Stomach (tissue), 9 donors: ENCODE measurements around the gene ELOB. TPM values are rescaled to one million over a fixed set of nuclear protein-coding genes. Genes with fewer than 3 reads are reported as not detected.

Experiments used
- DNase-seq, 2 donors: peaks; one replicate each; pipeline versions ENCODE4 v3.0.0 to v3.0.0-alpha.2; 2013 to 2019
- H3K27ac ChIP-seq, 5 donors: fragments of 200-600 bp in 4 of 5; sonication (generic) in 4 of 5; one replicate each; pipeline ENCODE4 v1.5.1; 2013 to 2019; ENCODE audit warnings: mild to moderate bottlenecking in 1 of 5, moderate library complexity in 1 of 5
- H3K27me3 ChIP-seq, 3 donors: fragments of 200-600 bp; sonication (generic); one replicate each; pipeline ENCODE4 v1.5.1; 2017 to 2019; ENCODE audit warnings: mixed run types in 1 of 3
- H3K36me3 ChIP-seq, 4 donors: fragments of 200-600 bp; sonication (generic); 1 replicate in 3 of 4; 2 replicates in 1 of 4; pipeline ENCODE4 v1.5.1; 2016 to 2019
- H3K4me1 ChIP-seq, 4 donors: fragments of 200-600 bp; sonication (generic); one replicate each; pipeline ENCODE4 v1.5.1; 2016 to 2019
- H3K4me3 ChIP-seq, 4 donors: fragments of 200-600 bp; sonication (generic) in 3 of 4; one replicate each; pipeline ENCODE4 v1.5.1; 2016 to 2019; ENCODE audit warnings: mild to moderate bottlenecking in 1 of 4
- H3K9me3 ChIP-seq, 4 donors: fragments of 200-600 bp; sonication (generic); one replicate each; pipeline ENCODE4 v1.5.1; 2016 to 2019
- EP300 ChIP-seq: sonication (generic); formaldehyde crosslinking; IDR thresholded peaks from one replicate; pipeline ENCODE4 v1.6.1; 2017; ENCODE audit warnings: antibody characterized with exemption
- POLR2A ChIP-seq, 4 donors: fragments of 450-650 bp; IDR thresholded peaks; one replicate each; pipeline ENCODE4 v1.6.1; 2016; ENCODE audit warnings: antibody characterized with exemption in 4 of 4, control low read depth in 2 of 4, mild to moderate bottlenecking in 1 of 4, moderate library complexity in 1 of 4
- POLR2AphosphoS5 ChIP-seq, 3 donors: sonication (generic); formaldehyde crosslinking; IDR thresholded peaks; one replicate each; pipeline ENCODE4 v1.6.1; 2016; ENCODE audit warnings: antibody characterized with exemption in 3 of 3
- WGBS, 5 donors: extraction: QIAGEN DNeasy Blood & Tissue Kit in 3 of 5; methylation state at CpG; one replicate each; pipeline versions ENCODE4 v1.1.5 to v1.1.7; 2013 to 2018; 5-methylcytosine and 5-hydroxymethylcytosine counted together
- intact Hi-C: fragments of 100-400 bp; cut with DNase I; formaldehyde crosslinking; loops from one replicate; pipeline ENCODE4 v1.15.1; 2023; ENCODE audit warnings: low total_unique reads
- polyA plus RNA-seq, 3 donors: library from polyadenylated mRNA; stranded (reverse); fragments of 200-250 nt; gene quantifications; one replicate each; pipeline ENCODE4 v1.2.3, GENCODE V29; 2013
- total RNA-seq, 5 donors: library from RNA; depleted of rRNA; stranded (reverse); fragments of >200 nt; gene quantifications; one replicate each; pipeline versions ENCODE4 v1.1.0 to v1.2.3, GENCODE V29; 2014 to 2016
- TF ChIP-seq, protein P1 (sequence below), 7 experiments: fragments of 450-650 bp in 4 of 7; fragments of 200-600 bp in 3 of 7; sonication (generic) in 3 of 7; IDR thresholded peaks; one replicate each; pipeline ENCODE4 v1.5.1; 2016 to 2019; ENCODE audit warnings: antibody characterized with exemption in 7 of 7, control low read depth in 2 of 7, mild to moderate bottlenecking in 1 of 7
- donor health status: healthy with polysubstance abuse.
- donor health status: Bipolar disorder and iron deficiency.
- donor health status: healthy.

The ELOB gene
- total and polyA plus RNA-seq, 8 donors: 68.1 to 713 (median 231) TPM

- Histone ChIP-seq H3K4me3 (no peak overlapping the region), H3K27me3 (peaks cover under 1 to 16% (median 10%) of the 10 kb centered on the region in 3 donors), H3K36me3 (peaks cover 0 to 3% (median 2%) of the 10 kb centered on the region in 4 donors), H3K27ac (no peak overlapping the region), H3K9me3 (no peaks in the 10 kb centered on the region), H3K4me1 (peaks cover 27 to 38% (median 37%) of the 10 kb centered on the region in 4 donors)
- DNase-seq: no peak
- 61 to 68% (median 65%) methylated on average over 15 to 17 of the region's 17 CpGs for WGBS, 5 donors
- no peak for TF ChIP-seq EP300
- no peak for TF ChIP-seq POLR2AphosphoS5 (IDR thresholded peaks at IDR 0.05)
- TF ChIP-seq POLR2A (IDR thresholded peaks at IDR 0.05): no peak
- TF ChIP-seq, protein P1, sequence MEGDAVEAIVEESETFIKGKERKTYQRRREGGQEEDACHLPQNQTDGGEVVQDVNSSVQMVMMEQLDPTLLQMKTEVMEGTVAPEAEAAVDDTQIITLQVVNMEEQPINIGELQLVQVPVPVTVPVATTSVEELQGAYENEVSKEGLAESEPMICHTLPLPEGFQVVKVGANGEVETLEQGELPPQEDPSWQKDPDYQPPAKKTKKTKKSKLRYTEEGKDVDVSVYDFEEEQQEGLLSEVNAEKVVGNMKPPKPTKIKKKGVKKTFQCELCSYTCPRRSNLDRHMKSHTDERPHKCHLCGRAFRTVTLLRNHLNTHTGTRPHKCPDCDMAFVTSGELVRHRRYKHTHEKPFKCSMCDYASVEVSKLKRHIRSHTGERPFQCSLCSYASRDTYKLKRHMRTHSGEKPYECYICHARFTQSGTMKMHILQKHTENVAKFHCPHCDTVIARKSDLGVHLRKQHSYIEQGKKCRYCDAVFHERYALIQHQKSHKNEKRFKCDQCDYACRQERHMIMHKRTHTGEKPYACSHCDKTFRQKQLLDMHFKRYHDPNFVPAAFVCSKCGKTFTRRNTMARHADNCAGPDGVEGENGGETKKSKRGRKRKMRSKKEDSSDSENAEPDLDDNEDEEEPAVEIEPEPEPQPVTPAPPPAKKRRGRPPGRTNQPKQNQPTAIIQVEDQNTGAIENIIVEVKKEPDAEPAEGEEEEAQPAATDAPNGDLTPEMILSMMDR (IDR thresholded peaks at IDR 0.05): no peak
- intact Hi-C loops: loop anchor here (10.0 kb wide), 1 partner anchor 85 kb away; no protein-coding TSS in a partner anchor
Measured at GRCh38 chr16:2779978-2780898, 3.2 kb upstream of the ELOB start.

DNA sequence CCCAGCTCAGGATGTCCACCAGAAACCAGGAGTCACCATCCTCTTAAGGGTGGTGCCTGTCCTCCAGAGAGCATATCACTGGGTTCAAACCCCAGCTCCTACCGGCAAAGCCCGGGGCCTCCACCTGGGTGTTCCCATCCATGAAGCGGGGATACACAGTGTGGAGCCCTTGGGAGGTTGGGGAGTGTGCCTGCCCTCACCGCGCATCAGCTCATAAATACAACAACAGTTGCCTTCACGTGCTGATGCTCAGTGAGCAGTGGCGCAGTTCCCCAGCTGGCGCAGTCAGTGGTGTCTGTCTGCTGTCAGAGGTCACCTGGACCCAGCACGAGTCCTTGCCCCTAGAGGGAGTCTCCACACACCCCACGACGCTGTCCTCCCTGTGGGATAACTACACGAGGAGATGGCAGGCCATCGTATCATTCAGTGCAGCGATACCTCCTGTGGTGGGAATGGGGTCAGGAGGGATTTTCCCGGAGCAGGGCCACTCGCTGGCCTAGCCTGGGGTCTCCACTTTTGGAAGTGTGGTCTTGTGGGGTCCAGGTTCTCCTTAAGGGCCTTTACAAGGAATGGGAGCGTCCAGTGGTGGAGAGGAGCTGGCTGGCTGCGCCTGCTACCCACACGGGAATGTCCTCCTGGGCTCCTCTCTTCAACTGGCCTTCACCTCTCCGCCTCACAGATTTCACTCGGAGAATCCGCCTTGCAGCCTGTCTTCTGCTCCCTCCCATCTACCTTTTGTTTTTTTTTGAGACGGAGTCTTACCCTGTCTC lies 2.3 kb upstream of the ELOB start:
- intact Hi-C loops: no loop called here

GRCh38 chr16:2778630-2778958 lies 1.5 kb upstream of the ELOB start:
- peak overlapping the region; percentile 77 to 91 (median 83) for H3K4me3 ChIP-seq
- no peaks in the 10 kb centered on the region for H3K27me3 ChIP-seq
- intact Hi-C loops: no loop called here
- H3K36me3 ChIP-seq: peaks cover 9 to 19% (median 18%) of the 10 kb centered on the region in 4 donors
- DNase-seq: no peak
- 95 to 96% (median 96%) methylated on average over 12 of the region's 12 CpGs for WGBS, 5 donors
- H3K27ac ChIP-seq: peak overlapping the region in 4 of 5 donors; percentile 98 to 100 (median 100)
- no peaks in the 10 kb centered on the region for H3K9me3 ChIP-seq
- TF ChIP-seq EP300: no peak
- TF ChIP-seq POLR2AphosphoS5 (IDR thresholded peaks at IDR 0.05): no peak
- TF ChIP-seq, protein P1 (IDR thresholded peaks at IDR 0.05): no peak
- TF ChIP-seq POLR2A (IDR thresholded peaks at IDR 0.05): no peak
- peaks cover 28 to 48% (median 40%) of the 10 kb centered on the region in 4 donors for H3K4me1 ChIP-seq

More for the DNA sequence above, 2.3 kb upstream of the ELOB start:
- Histone ChIP-seq H3K36me3 (peaks cover 7 to 12% (median 11%) of the 10 kb centered on the region in 4 donors), H3K27ac (no peak overlapping the region), H3K9me3 (no peaks in the 10 kb centered on the region), H3K4me3 (no peak overlapping the region), H3K4me1 (peaks cover 28 to 40% (median 37%) of the 10 kb centered on the region in 4 donors), H3K27me3 (peaks cover 0 to 7% (median under 1%) of the 10 kb centered on the region in 3 donors)
- DNase-seq: no peak
- no peak for TF ChIP-seq EP300
- no peak for TF ChIP-seq POLR2AphosphoS5 (IDR thresholded peaks at IDR 0.05)
- no peak for TF ChIP-seq POLR2A (IDR thresholded peaks at IDR 0.05)
- TF ChIP-seq, protein P1 (IDR thresholded peaks at IDR 0.05): no peak
- 88 to 94% (median 92%) methylated on average over 20 to 23 of the region's 23 CpGs for WGBS, 5 donors
